Breast epithelium (tissue), 3 donors: ENCODE measurements around the gene TMOD3.

Source experiments
- POLR2A ChIP-seq: fragments of 450-650 bp; IDR thresholded peaks from one replicate; pipeline ENCODE4 v1.6.1; 2016; ENCODE audit warnings: antibody characterized with exemption, mild to moderate bottlenecking, moderate library complexity
- TF ChIP-seq, protein P1 (sequence below), 3 donors: fragments of 450-650 bp; IDR thresholded peaks; one replicate each; pipeline ENCODE4 v1.5.1; 2016 to 2017; ENCODE audit warnings: antibody characterized with exemption in 3 of 3, mild to moderate bottlenecking in 3 of 3, moderate library complexity in 3 of 3

DNA sequence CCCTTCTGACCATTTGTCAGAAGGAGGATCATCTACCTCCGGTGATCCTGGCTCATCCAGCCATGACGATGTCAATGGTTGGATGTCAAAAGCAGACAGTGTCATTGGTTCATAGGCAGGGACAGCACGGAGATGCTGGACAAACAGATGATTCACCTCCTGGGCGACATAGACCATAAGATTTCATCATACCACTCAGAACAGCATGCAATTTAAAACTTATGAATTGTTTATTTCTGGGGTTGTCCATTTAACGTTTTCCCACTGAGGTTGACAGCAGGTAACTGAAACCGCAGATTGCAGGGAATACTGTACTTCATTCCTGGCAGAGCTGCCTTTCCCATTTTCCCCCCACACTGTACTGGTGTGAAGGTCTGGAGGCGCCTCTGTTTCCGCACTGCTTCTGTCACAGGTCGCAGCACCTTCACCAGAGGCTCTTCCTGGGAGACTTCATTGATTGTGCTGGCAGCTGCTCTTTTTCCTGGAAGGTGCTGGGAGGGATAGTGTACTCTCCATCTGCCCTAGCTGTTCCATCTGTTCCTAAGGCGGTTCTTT, 32.5 kb upstream of the TMOD3 start:
- TF ChIP-seq, protein P1, sequence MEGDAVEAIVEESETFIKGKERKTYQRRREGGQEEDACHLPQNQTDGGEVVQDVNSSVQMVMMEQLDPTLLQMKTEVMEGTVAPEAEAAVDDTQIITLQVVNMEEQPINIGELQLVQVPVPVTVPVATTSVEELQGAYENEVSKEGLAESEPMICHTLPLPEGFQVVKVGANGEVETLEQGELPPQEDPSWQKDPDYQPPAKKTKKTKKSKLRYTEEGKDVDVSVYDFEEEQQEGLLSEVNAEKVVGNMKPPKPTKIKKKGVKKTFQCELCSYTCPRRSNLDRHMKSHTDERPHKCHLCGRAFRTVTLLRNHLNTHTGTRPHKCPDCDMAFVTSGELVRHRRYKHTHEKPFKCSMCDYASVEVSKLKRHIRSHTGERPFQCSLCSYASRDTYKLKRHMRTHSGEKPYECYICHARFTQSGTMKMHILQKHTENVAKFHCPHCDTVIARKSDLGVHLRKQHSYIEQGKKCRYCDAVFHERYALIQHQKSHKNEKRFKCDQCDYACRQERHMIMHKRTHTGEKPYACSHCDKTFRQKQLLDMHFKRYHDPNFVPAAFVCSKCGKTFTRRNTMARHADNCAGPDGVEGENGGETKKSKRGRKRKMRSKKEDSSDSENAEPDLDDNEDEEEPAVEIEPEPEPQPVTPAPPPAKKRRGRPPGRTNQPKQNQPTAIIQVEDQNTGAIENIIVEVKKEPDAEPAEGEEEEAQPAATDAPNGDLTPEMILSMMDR (IDR thresholded peaks at IDR 0.05), result no peak
- TF ChIP-seq POLR2A, result no peak
